ENCODE measurements around the gene COG4. TPM values are rescaled to one million over a fixed set of nuclear protein-coding genes. Genes with fewer than 3 reads are reported as not detected.

The COG4 gene
- polyA plus RNA-seq, 3 donors = 37.6 to 40.6 (median 40.1) TPM

- H4K20me1 ChIP-seq (ENCODE audit: insufficient read depth, low read length) = peaks cover 48% of the 10 kb centered on the region
- H3K9ac ChIP-seq (ENCODE audit: insufficient read depth, low read length, poor library complexity, severe bottlenecking) = no peak overlapping the region
- WGBS (ENCODE audit: insufficient coverage) = 90% methylated on average over 2 of the region's 7 CpGs
- no peak for DNase-seq
- no peak overlapping the region for H3K4me3 ChIP-seq (replicated peaks in 1 of 3; ENCODE audit: low read depth in 2 of 3, low read length in 3 of 3)
- H3K27me3 ChIP-seq (ENCODE audit: control insufficient read depth in 2 of 2, insufficient read depth in 2 of 2, low read length in 2 of 2) = no peaks in the 10 kb centered on the region
- H3K79me2 ChIP-seq (ENCODE audit: insufficient read depth, low read length) = peaks cover 5% of the 10 kb centered on the region
- H3K36me3 ChIP-seq (replicated peaks in 1 of 2; ENCODE audit: control insufficient read depth in 1 of 2, insufficient read depth in 2 of 2, low read length in 2 of 2) = peaks cover 98 to 100% of the 10 kb centered on the region in 2 donors
- Mint-ChIP-seq H3K9me3 (no peaks in the 10 kb centered on the region), H3K36me3 (peaks cover 95 to 97% of the 10 kb centered on the region in 2 donors), H3K4me1 (no peaks in the 10 kb centered on the region), H3K27me3 (ENCODE audit: low read depth in 3 of 3) (no peaks in the 10 kb centered on the region), H3K4me3 (no peak overlapping the region), H3K27ac (peak overlapping the region in 2 of 7 donors; percentile 8 to 15)
- no peak overlapping the region for H3K4me2 ChIP-seq (replicated peaks; ENCODE audit: extremely low read depth, low read length, poor library complexity, severe bottlenecking)
- no peak for TF ChIP-seq CTCF (IDR thresholded peaks at IDR 0.05)
- no peak overlapping the region for H2AFZ ChIP-seq (ENCODE audit: insufficient read depth, low read depth, low read length, poor library complexity, severe bottlenecking)
- H3K27ac ChIP-seq (ENCODE audit: low read depth in 1 of 2, low read length in 2 of 2) = no peak overlapping the region
- H3K4me1 ChIP-seq (ENCODE audit: control insufficient read depth in 1 of 2, insufficient read depth in 2 of 2, low read length in 2 of 2) = no peaks in the 10 kb centered on the region
- no peaks in the 10 kb centered on the region for H3K9me3 ChIP-seq (replicated peaks in 1 of 2; ENCODE audit: control insufficient read depth in 1 of 2, insufficient read depth in 1 of 2, low read length in 2 of 2)
- intact Hi-C loops (cut with micrococcal nuclease) = no loop called here
Observed at GRCh38 chr16:70563636-70564035, 40.3 kb upstream of the COG4 start.

- Histone ChIP-seq H3K4me3 (replicated peaks in 1 of 3; ENCODE audit: low read depth in 2 of 3, low read length in 3 of 3) (no peak overlapping the region), H3K9ac (ENCODE audit: insufficient read depth, low read length, poor library complexity, severe bottlenecking) (peak overlapping the region; percentile 15), H4K20me1 (ENCODE audit: insufficient read depth, low read length) (peaks cover 43% of the 10 kb centered on the region), H3K4me1 (ENCODE audit: control insufficient read depth in 1 of 2, insufficient read depth in 2 of 2, low read length in 2 of 2) (no peaks in the 10 kb centered on the region), H3K36me3 (replicated peaks in 1 of 2; ENCODE audit: control insufficient read depth in 1 of 2, insufficient read depth in 2 of 2, low read length in 2 of 2) (peaks cover 99 to 100% of the 10 kb centered on the region in 2 donors), H3K79me2 (ENCODE audit: insufficient read depth, low read length) (peaks cover 10% of the 10 kb centered on the region), H3K27ac (ENCODE audit: low read depth in 1 of 2, low read length in 2 of 2) (no peak overlapping the region), H3K27me3 (ENCODE audit: control insufficient read depth in 2 of 2, insufficient read depth in 2 of 2, low read length in 2 of 2) (no peaks in the 10 kb centered on the region), H2AFZ (ENCODE audit: insufficient read depth, low read depth, low read length, poor library complexity, severe bottlenecking) (no peak overlapping the region), H3K9me3 (replicated peaks in 1 of 2; ENCODE audit: control insufficient read depth in 1 of 2, insufficient read depth in 1 of 2, low read length in 2 of 2) (no peaks in the 10 kb centered on the region), H3K4me2 (replicated peaks; ENCODE audit: extremely low read depth, low read length, poor library complexity, severe bottlenecking) (no peak overlapping the region)
- no peak for DNase-seq
- Mint-ChIP-seq H3K4me3 (no peak overlapping the region), H3K36me3 (peaks cover 92 to 97% of the 10 kb centered on the region in 2 donors), H3K27me3 (ENCODE audit: low read depth in 3 of 3) (no peaks in the 10 kb centered on the region), H3K9me3 (no peaks in the 10 kb centered on the region), H3K27ac (no peak overlapping the region), H3K4me1 (no peaks in the 10 kb centered on the region)
- intact Hi-C loops (cut with micrococcal nuclease) = no loop called here
- WGBS (ENCODE audit: insufficient coverage) = 98% methylated on average over 5 of the region's 9 CpGs
- no peak for TF ChIP-seq CTCF (IDR thresholded peaks at IDR 0.05)
Observed at GRCh38 chr16:70561623-70562022, 38.3 kb upstream of the COG4 start.
